Measurements from ENCODE around the gene TRIM71. TPM values are rescaled to one million over a fixed set of nuclear protein-coding genes. Genes with fewer than 3 reads are reported as not detected.

The TRIM71 gene
- polyA plus RNA-seq, 3 donors: 0.02 to 0.33 (median 0.06) TPM

DNA sequence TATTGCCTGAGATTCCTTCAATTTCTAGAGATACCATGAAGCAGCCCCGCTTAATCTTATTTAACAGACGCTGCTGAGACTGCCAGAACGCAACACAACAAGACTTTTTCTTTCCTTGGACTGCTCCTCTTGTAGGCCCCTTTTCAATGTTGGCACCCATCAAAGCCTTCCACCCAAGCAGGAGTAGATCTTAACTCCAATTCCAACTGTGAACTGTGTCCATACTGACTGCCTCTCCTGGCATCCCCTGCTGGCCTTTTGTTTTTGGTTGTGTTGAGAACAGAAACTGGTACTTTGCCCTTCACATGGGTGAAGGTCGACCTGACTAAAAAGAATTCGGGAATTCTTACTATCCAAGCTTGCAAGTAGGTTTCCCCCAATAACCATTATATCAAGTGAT lies 50.2 kb downstream of the TRIM71 start:
- no peaks in the 10 kb centered on the region for H3K36me3 Mint-ChIP-seq
- intact Hi-C loops (cut with micrococcal nuclease): no loop called here
- H3K36me3 ChIP-seq (replicated peaks in 1 of 2; ENCODE audit: control insufficient read depth in 1 of 2, insufficient read depth in 2 of 2, low read length in 2 of 2): no peaks in the 10 kb centered on the region

GRCh38 chr3:32868719-32869512 lies 51.1 kb downstream of the TRIM71 start:
- Histone ChIP-seq H3K9ac (ENCODE audit: insufficient read depth, low read length, poor library complexity, severe bottlenecking) (no peak overlapping the region), H2AFZ (ENCODE audit: insufficient read depth, low read depth, low read length, poor library complexity, severe bottlenecking) (no peak overlapping the region), H3K9me3 (replicated peaks in 1 of 2; ENCODE audit: control insufficient read depth in 1 of 2, insufficient read depth in 1 of 2, low read length in 2 of 2) (no peaks in the 10 kb centered on the region), H3K4me2 (replicated peaks; ENCODE audit: extremely low read depth, low read length, poor library complexity, severe bottlenecking) (no peak overlapping the region), H3K27me3 (ENCODE audit: control insufficient read depth in 2 of 2, insufficient read depth in 2 of 2, low read length in 2 of 2) (no peaks in the 10 kb centered on the region), H3K4me3 (replicated peaks in 1 of 3; ENCODE audit: low read depth in 2 of 3, low read length in 3 of 3) (no peak overlapping the region), H4K20me1 (ENCODE audit: insufficient read depth, low read length) (no peaks in the 10 kb centered on the region), H3K79me2 (ENCODE audit: insufficient read depth, low read length) (peaks cover 8% of the 10 kb centered on the region), H3K36me3 (replicated peaks in 1 of 2; ENCODE audit: control insufficient read depth in 1 of 2, insufficient read depth in 2 of 2, low read length in 2 of 2) (no peaks in the 10 kb centered on the region), H3K27ac (ENCODE audit: low read depth in 1 of 2, low read length in 2 of 2) (no peak overlapping the region), H3K4me1 (ENCODE audit: control insufficient read depth in 1 of 2, insufficient read depth in 2 of 2, low read length in 2 of 2) (peaks cover 25 to 26% of the 10 kb centered on the region in 2 donors)
- H3K4me1 Mint-ChIP-seq: peaks cover 27% of the 10 kb centered on the region
- intact Hi-C loops (cut with micrococcal nuclease): no loop called here
- H3K4me3 Mint-ChIP-seq: no peak overlapping the region
- no peaks in the 10 kb centered on the region for H3K36me3 Mint-ChIP-seq
- no peak for DNase-seq
- TF ChIP-seq, protein P1, sequence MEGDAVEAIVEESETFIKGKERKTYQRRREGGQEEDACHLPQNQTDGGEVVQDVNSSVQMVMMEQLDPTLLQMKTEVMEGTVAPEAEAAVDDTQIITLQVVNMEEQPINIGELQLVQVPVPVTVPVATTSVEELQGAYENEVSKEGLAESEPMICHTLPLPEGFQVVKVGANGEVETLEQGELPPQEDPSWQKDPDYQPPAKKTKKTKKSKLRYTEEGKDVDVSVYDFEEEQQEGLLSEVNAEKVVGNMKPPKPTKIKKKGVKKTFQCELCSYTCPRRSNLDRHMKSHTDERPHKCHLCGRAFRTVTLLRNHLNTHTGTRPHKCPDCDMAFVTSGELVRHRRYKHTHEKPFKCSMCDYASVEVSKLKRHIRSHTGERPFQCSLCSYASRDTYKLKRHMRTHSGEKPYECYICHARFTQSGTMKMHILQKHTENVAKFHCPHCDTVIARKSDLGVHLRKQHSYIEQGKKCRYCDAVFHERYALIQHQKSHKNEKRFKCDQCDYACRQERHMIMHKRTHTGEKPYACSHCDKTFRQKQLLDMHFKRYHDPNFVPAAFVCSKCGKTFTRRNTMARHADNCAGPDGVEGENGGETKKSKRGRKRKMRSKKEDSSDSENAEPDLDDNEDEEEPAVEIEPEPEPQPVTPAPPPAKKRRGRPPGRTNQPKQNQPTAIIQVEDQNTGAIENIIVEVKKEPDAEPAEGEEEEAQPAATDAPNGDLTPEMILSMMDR (IDR thresholded peaks at IDR 0.05): no peak
- H3K27ac Mint-ChIP-seq: peak overlapping the region in 2 of 7 donors; percentile 38 to 71
- no CpG with 5 or more reads among the region's 7 CpGs for WGBS (ENCODE audit: insufficient coverage)
- no peaks in the 10 kb centered on the region for H3K9me3 Mint-ChIP-seq
- peaks cover 0 to 2% (median 2%) of the 10 kb centered on the region in 3 donors for H3K27me3 Mint-ChIP-seq (ENCODE audit: low read depth in 3 of 3)

More for the DNA sequence above, 50.2 kb downstream of the TRIM71 start:
- H3K4me3 Mint-ChIP-seq: no peak overlapping the region
- no peak for DNase-seq
- no peak overlapping the region for H3K4me2 ChIP-seq (replicated peaks; ENCODE audit: extremely low read depth, low read length, poor library complexity, severe bottlenecking)
- H3K79me2 ChIP-seq (ENCODE audit: insufficient read depth, low read length): peaks cover 8% of the 10 kb centered on the region
- peaks cover 17% of the 10 kb centered on the region for H3K4me1 Mint-ChIP-seq
- no peaks in the 10 kb centered on the region for H3K9me3 ChIP-seq (replicated peaks in 1 of 2; ENCODE audit: control insufficient read depth in 1 of 2, insufficient read depth in 1 of 2, low read length in 2 of 2)
- peaks cover 0 to 4% (median 2%) of the 10 kb centered on the region in 3 donors for H3K27me3 Mint-ChIP-seq (ENCODE audit: low read depth in 3 of 3)
- H3K4me1 ChIP-seq (ENCODE audit: control insufficient read depth in 1 of 2, insufficient read depth in 2 of 2, low read length in 2 of 2): peaks cover 15 to 16% of the 10 kb centered on the region in 2 donors
- TF ChIP-seq, protein P1 (IDR thresholded peaks at IDR 0.05): no peak
- H3K9ac ChIP-seq (ENCODE audit: insufficient read depth, low read length, poor library complexity, severe bottlenecking): no peak overlapping the region
- H3K27me3 ChIP-seq (ENCODE audit: control insufficient read depth in 2 of 2, insufficient read depth in 2 of 2, low read length in 2 of 2): no peaks in the 10 kb centered on the region
- H3K4me3 ChIP-seq (replicated peaks in 1 of 3; ENCODE audit: low read depth in 2 of 3, low read length in 3 of 3): no peak overlapping the region
- H4K20me1 ChIP-seq (ENCODE audit: insufficient read depth, low read length): no peaks in the 10 kb centered on the region
- no peak overlapping the region for H3K27ac Mint-ChIP-seq
- 100% methylated on average over 3 of the region's 5 CpGs for WGBS (ENCODE audit: insufficient coverage)
- no peaks in the 10 kb centered on the region for H3K9me3 Mint-ChIP-seq
- no peak overlapping the region for H3K27ac ChIP-seq (ENCODE audit: low read depth in 1 of 2, low read length in 2 of 2)
- no peak overlapping the region for H2AFZ ChIP-seq (ENCODE audit: insufficient read depth, low read depth, low read length, poor library complexity, severe bottlenecking)

Measured in CD14-positive monocyte (primary cell).